HT-29 (cell line): ENCODE measurements around the gene TDRD5. TPM values are rescaled to one million over a fixed set of nuclear protein-coding genes. Genes with fewer than 3 reads are reported as not detected.

ENCODE experiments used
- DNase-seq: peaks from one replicate; pipeline ENCODE4 v3.0.0-alpha.2; 2015; ENCODE audit warnings: low spot score
- total RNA-seq: library from RNA; depleted of rRNA; stranded (reverse); fragments of >200 nt; shearing (Covaris generic); gene quantifications from 2 replicates; pipeline ENCODE4 v1.2.3, GENCODE V29; 2014; rRNA removed

TDRD5 gene
- total RNA-seq, result 0.03 TPM in 1 of 2 replicates, not detected in the other

GRCh38 chr1:179591592-179592580, at the start of gene TDRD5:
Gene TDRD5 (plus strand): TSS chr1:179591832. CDS start chr1:179592616, 784 bp downstream.
- peak; percentile 30 for DNase-seq

- DNase-seq, result no peak
Observed at GRCh38 chr1:179545321-179545720, 46.3 kb upstream of the TDRD5 start.

GRCh38 chr1:179547021-179547535, 44.6 kb upstream of the TDRD5 start:
- DNase-seq, result no peak

GRCh38 chr1:179548666-179549367, 42.8 kb upstream of the TDRD5 start:
- DNase-seq, result no peak

- no peak for DNase-seq
Observed at GRCh38 chr1:179549368-179549700, 42.3 kb upstream of the TDRD5 start.

GRCh38 chr1:179550746-179551682, 40.6 kb upstream of the TDRD5 start:
- no peak for DNase-seq

- no peak for DNase-seq
Observed at GRCh38 chr1:179554427-179554826, 37.2 kb upstream of the TDRD5 start.

- DNase-seq, result no peak
Observed at GRCh38 chr1:179558078-179558477, 33.6 kb upstream of the TDRD5 start.

- DNase-seq, result no peak
Observed at GRCh38 chr1:179575497-179576314, 15.9 kb upstream of the TDRD5 start, which contains the start of gene NPHS2. Gene NPHS2 (minus strand): TSS chr1:179575948. CDS start chr1:179575864, 84 bp downstream.

- no peak for DNase-seq
Observed at GRCh38 chr1:179576509-179576908, 15.1 kb upstream of the TDRD5 start.

- DNase-seq, result no peak
Observed at GRCh38 chr1:179583771-179584320, 7.8 kb upstream of the TDRD5 start.

- DNase-seq, result peak; percentile 19
Observed at GRCh38 chr1:179586107-179586823, 5.4 kb upstream of the TDRD5 start.

GRCh38 chr1:179587336-179587735, 4.3 kb upstream of the TDRD5 start:
- no peak for DNase-seq

- DNase-seq, result no peak
Observed at GRCh38 chr1:179588425-179589024, 3.1 kb upstream of the TDRD5 start.

- DNase-seq, result no peak
Observed at GRCh38 chr1:179589509-179589908, 2.1 kb upstream of the TDRD5 start.

- DNase-seq, result no peak
Observed at GRCh38 chr1:179590671-179591070, 961 bp upstream of the TDRD5 start.

GRCh38 chr1:179591253-179591591, 410 bp upstream of the TDRD5 start:
- DNase-seq, result no peak

GRCh38 chr1:179598631-179599030, 7.0 kb downstream of the TDRD5 start:
- DNase-seq, result no peak
